Uterus (tissue), 2 donors: ENCODE measurements around the gene SORCS3.

Experiments
- POLR2A ChIP-seq, 2 donors: fragments of 450-650 bp; IDR thresholded peaks; one replicate each; pipeline ENCODE4 v1.6.1; 2016; ENCODE audit warnings: antibody characterized with exemption in 2 of 2, mild to moderate bottlenecking in 1 of 2, moderate library complexity in 1 of 2
- TF ChIP-seq, protein P1 (sequence below), 4 experiments: fragments of 200-600 bp in 2 of 4; fragments of 450-650 bp in 2 of 4; sonication (generic) in 2 of 4; IDR thresholded peaks; one replicate each; pipeline ENCODE4 v1.5.1; 2016 to 2019; ENCODE audit warnings: antibody characterized with exemption in 4 of 4, mild to moderate bottlenecking in 2 of 4, moderate library complexity in 1 of 4

- TF ChIP-seq, protein P1, sequence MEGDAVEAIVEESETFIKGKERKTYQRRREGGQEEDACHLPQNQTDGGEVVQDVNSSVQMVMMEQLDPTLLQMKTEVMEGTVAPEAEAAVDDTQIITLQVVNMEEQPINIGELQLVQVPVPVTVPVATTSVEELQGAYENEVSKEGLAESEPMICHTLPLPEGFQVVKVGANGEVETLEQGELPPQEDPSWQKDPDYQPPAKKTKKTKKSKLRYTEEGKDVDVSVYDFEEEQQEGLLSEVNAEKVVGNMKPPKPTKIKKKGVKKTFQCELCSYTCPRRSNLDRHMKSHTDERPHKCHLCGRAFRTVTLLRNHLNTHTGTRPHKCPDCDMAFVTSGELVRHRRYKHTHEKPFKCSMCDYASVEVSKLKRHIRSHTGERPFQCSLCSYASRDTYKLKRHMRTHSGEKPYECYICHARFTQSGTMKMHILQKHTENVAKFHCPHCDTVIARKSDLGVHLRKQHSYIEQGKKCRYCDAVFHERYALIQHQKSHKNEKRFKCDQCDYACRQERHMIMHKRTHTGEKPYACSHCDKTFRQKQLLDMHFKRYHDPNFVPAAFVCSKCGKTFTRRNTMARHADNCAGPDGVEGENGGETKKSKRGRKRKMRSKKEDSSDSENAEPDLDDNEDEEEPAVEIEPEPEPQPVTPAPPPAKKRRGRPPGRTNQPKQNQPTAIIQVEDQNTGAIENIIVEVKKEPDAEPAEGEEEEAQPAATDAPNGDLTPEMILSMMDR (IDR thresholded peaks at IDR 0.05), result no peak
- no peak for TF ChIP-seq POLR2A (IDR thresholded peaks at IDR 0.05)
These were observed 2.2 kb downstream of the SORCS3 start for GRCh38 chr10:104643303-104643663.
